SU-DHL-6 (cell line): Measurements from ENCODE around the gene PRXL2A.
"Not testable (repeated sequence)": the region's sequence is repeated elsewhere in the genome, so short reads cannot be mapped to it uniquely, and the experiment has no call there.

ENCODE experiments used
- H2AFZ ChIP-seq: fragments of 200-600 bp; sonication (generic); 2 replicates; pipeline ENCODE4 v1.6.1; 2014; ENCODE audit warnings: low read depth, mild to moderate bottlenecking, moderate library complexity, mixed read lengths, antibody characterized with exemption, low read length; ENCODE audit not compliant: severe bottlenecking
- H3F3A ChIP-seq: fragments of 200-600 bp; shearing (Covaris generic); 2 replicates; pipeline ENCODE4 v1.6.0; 2016; ENCODE audit warnings: antibody characterized with exemption, mild to moderate bottlenecking; ENCODE audit not compliant: insufficient read depth
- H3K27ac ChIP-seq: fragments of 200-600 bp; sonication (generic); 2 replicates; pipeline ENCODE4 v1.5.1; 2016; ENCODE audit warnings: low read depth, mild to moderate bottlenecking, low read length, moderate library complexity, mixed read lengths
- H3K27me3 ChIP-seq: fragments of 200-600 bp; sonication (generic), shearing (Covaris generic); 2 replicates; pipeline ENCODE4 v1.6.0; 2014; ENCODE audit warnings: mild to moderate bottlenecking, low read length
- H3K36me3 ChIP-seq: fragments of 200-600 bp; sonication (generic); 2 replicates; pipeline ENCODE4 v1.6.1; 2014; ENCODE audit warnings: mild to moderate bottlenecking, low read length, mixed read lengths
- H3K4me2 ChIP-seq: fragments of 300-600, 200-600 bp; shearing (Covaris generic), sonication (generic); 2 replicates; pipeline ENCODE4 v1.6.0; 2014; ENCODE audit warnings: low read length, low read depth, mild to moderate bottlenecking; ENCODE audit not compliant: poor library complexity, severe bottlenecking
- H3K4me3 ChIP-seq: fragments of 200-600 bp; sonication (generic); 2 replicates; pipeline ENCODE4 v1.5.1; 2014; ENCODE audit warnings: antibody characterized with exemption, low read length, mild to moderate bottlenecking, mixed read lengths; ENCODE audit not compliant: insufficient read depth, poor library complexity, severe bottlenecking
- H3K79me2 ChIP-seq: fragments of 200-600 bp; sonication (generic); 2 replicates; pipeline ENCODE4 v1.6.1; 2014; ENCODE audit warnings: mild to moderate bottlenecking, low read length, moderate library complexity; ENCODE audit not compliant: insufficient read depth
- H3K9ac ChIP-seq: fragments of 200-600 bp; sonication (generic); 2 replicates; pipeline ENCODE4 v1.7.0; 2014; ENCODE audit warnings: mild to moderate bottlenecking, low read length
- H3K9me2 ChIP-seq: fragments of 200-600 bp; sonication (generic); replicated peaks from 2 replicates; pipeline ENCODE4 v1.6.1; 2014; ENCODE audit warnings: low read length; ENCODE audit not compliant: insufficient read depth
- H3K9me3 ChIP-seq: fragments of 200-600 bp; sonication (generic); 2 replicates; pipeline ENCODE4 v1.6.1; 2014; ENCODE audit warnings: low read length, mixed read lengths; ENCODE audit not compliant: insufficient read depth
- H4K20me1 ChIP-seq: fragments of 200-600 bp; sonication (generic); 2 replicates; pipeline ENCODE4 v1.6.1; 2014; ENCODE audit warnings: low read depth, mild to moderate bottlenecking, antibody characterized with exemption, low read length, moderate library complexity, mixed read lengths
- CTCF ChIP-seq: fragments of 200-600 bp; sonication (generic); IDR thresholded peaks from one replicate; pipeline ENCODE4 v1.5.1; 2017; ENCODE audit warnings: antibody characterized with exemption, mild to moderate bottlenecking, low read length, moderate library complexity; ENCODE audit not compliant: insufficient read depth, poor library complexity, severe bottlenecking
- EZH2phosphoT487 ChIP-seq: fragments of 200-600 bp; sonication (generic), shearing (Covaris generic); conservative IDR thresholded peaks from 2 replicates; pipeline ENCODE4 v1.6.1; 2018; ENCODE audit warnings: mild to moderate bottlenecking, antibody characterized with exemption, low read length, moderate library complexity, mixed read lengths

Gene PRXL2A

GRCh38 chr10:80476685-80477084 lies 68.3 kb downstream of the PRXL2A start:
- Histone ChIP-seq H3K4me3 (no peak overlapping the region), H3K79me2 (no peaks in the 10 kb centered on the region), H2AFZ (no peak overlapping the region), H3F3A (no peaks in the 10 kb centered on the region), H4K20me1 (no peaks in the 10 kb centered on the region), H3K9me3 (no peaks in the 10 kb centered on the region), H3K27me3 (no peaks in the 10 kb centered on the region), H3K36me3 (no peaks in the 10 kb centered on the region), H3K4me2 (no peak overlapping the region), H3K9ac (no peak overlapping the region), H3K9me2 (no peaks in the 10 kb centered on the region), H3K27ac (no peak overlapping the region)
- TF ChIP-seq CTCF (no peak), EZH2phosphoT487 (no peak)

GRCh38 chr10:80477813-80478212 lies 69.5 kb downstream of the PRXL2A start:
- H3K9ac ChIP-seq, result no peak overlapping the region
- no peaks in the 10 kb centered on the region for H3K9me3 ChIP-seq
- no peaks in the 10 kb centered on the region for H3K27me3 ChIP-seq
- H3K9me2 ChIP-seq, result no peaks in the 10 kb centered on the region
- H3F3A ChIP-seq, result no peaks in the 10 kb centered on the region
- no peak overlapping the region for H3K27ac ChIP-seq
- H4K20me1 ChIP-seq, result no peaks in the 10 kb centered on the region
- H3K4me2 ChIP-seq, result no peak overlapping the region
- H3K79me2 ChIP-seq, result no peaks in the 10 kb centered on the region
- H2AFZ ChIP-seq, result no peak overlapping the region
- no peak overlapping the region for H3K4me3 ChIP-seq
- no peak for TF ChIP-seq EZH2phosphoT487
- TF ChIP-seq CTCF, result no peak
- H3K36me3 ChIP-seq, result no peaks in the 10 kb centered on the region

- H3K36me3 ChIP-seq, H3K4me2 ChIP-seq, H3K79me2 ChIP-seq, H3K27ac ChIP-seq, H3F3A ChIP-seq, H3K9ac ChIP-seq, H3K9me2 ChIP-seq, H3K4me3 ChIP-seq, H3K27me3 ChIP-seq, H2AFZ ChIP-seq, H3K9me3 ChIP-seq, H4K20me1 ChIP-seq: not testable (repeated sequence)
Measured at GRCh38 chr10:80480373-80480772, 72.0 kb downstream of the PRXL2A start.

- H3K79me2 ChIP-seq, result no peaks in the 10 kb centered on the region
- no peak overlapping the region for H3K9ac ChIP-seq
- H3K4me2 ChIP-seq, result no peak overlapping the region
- no peaks in the 10 kb centered on the region for H3K36me3 ChIP-seq
- H3F3A ChIP-seq, result no peaks in the 10 kb centered on the region
- H4K20me1 ChIP-seq, result no peaks in the 10 kb centered on the region
- H3K9me3 ChIP-seq, result no peaks in the 10 kb centered on the region
- H2AFZ ChIP-seq, result no peak overlapping the region
- H3K27ac ChIP-seq, result no peak overlapping the region
- H3K9me2 ChIP-seq, result no peaks in the 10 kb centered on the region
- no peak for TF ChIP-seq CTCF
- TF ChIP-seq EZH2phosphoT487, result no peak
- no peak overlapping the region for H3K4me3 ChIP-seq
- no peaks in the 10 kb centered on the region for H3K27me3 ChIP-seq
Measured at GRCh38 chr10:80480852-80481251, 72.5 kb downstream of the PRXL2A start.
